HEK293 (cell line): Measurements from ENCODE around the gene DPY30.

ENCODE experiments used
- GLIS1 ChIP-seq: fragments of 450-650 bp; formaldehyde crosslinking; IDR thresholded peaks from 2 replicates; pipeline ENCODE4 v1.5.1; 2016; ENCODE audit warnings: missing biosample characterization, missing genetic modification characterization
- PRDM10 ChIP-seq: fragments of 450-650 bp; formaldehyde crosslinking; IDR thresholded peaks from 2 replicates; pipeline ENCODE4 v1.5.1; 2016; ENCODE audit warnings: missing biosample characterization, missing genetic modification characterization
- TSHZ1 ChIP-seq: fragments of 450-650 bp; formaldehyde crosslinking; IDR thresholded peaks from 2 replicates; pipeline ENCODE4 v1.5.1; 2016; ENCODE audit warnings: missing biosample characterization, missing genetic modification characterization, borderline replicate concordance
- ZBTB10 ChIP-seq: fragments of 450-650 bp; formaldehyde crosslinking; IDR thresholded peaks from 2 replicates; pipeline ENCODE4 v1.5.1; 2016; ENCODE audit warnings: missing biosample characterization, missing genetic modification characterization
- ZBTB11 ChIP-seq: fragments of 450-650 bp; formaldehyde crosslinking; conservative IDR thresholded peaks from 2 replicates; pipeline ENCODE4 v1.5.1; 2016; ENCODE audit warnings: low read depth, missing biosample characterization, missing genetic modification characterization
- ZBTB21 ChIP-seq: fragments of 450-650 bp; formaldehyde crosslinking; IDR thresholded peaks from 2 replicates; pipeline ENCODE4 v1.5.1; 2017; ENCODE audit warnings: missing biosample characterization, missing genetic modification characterization
- ZBTB26 ChIP-seq: fragments of 450-650 bp; formaldehyde crosslinking; optimal IDR thresholded peaks from 2 replicates; pipeline ENCODE3; 2016; ENCODE audit warnings: missing biosample characterization, mild to moderate bottlenecking, missing genetic modification characterization
- ZIC2 ChIP-seq: fragments of 450-650 bp; formaldehyde crosslinking; IDR thresholded peaks from 2 replicates; pipeline ENCODE4 v1.5.1; 2016; ENCODE audit warnings: missing biosample characterization, missing genetic modification characterization
- ZNF239 ChIP-seq: fragments of 450-650 bp; formaldehyde crosslinking; IDR thresholded peaks from 2 replicates; pipeline ENCODE4 v1.5.1; 2016; ENCODE audit warnings: missing biosample characterization, missing genetic modification characterization
- ZNF248 ChIP-seq: fragments of 450-650 bp; formaldehyde crosslinking; IDR thresholded peaks from 2 replicates; pipeline ENCODE4 v1.5.1; 2017; ENCODE audit warnings: missing biosample characterization, missing genetic modification characterization
- ZNF362 ChIP-seq: fragments of 450-650 bp; formaldehyde crosslinking; IDR thresholded peaks from 2 replicates; pipeline ENCODE4 v1.5.1; 2016; ENCODE audit warnings: missing biosample characterization, missing genetic modification characterization
- ZNF404 ChIP-seq: fragments of 450-650 bp; formaldehyde crosslinking; IDR thresholded peaks from 2 replicates; pipeline ENCODE4 v1.5.1; 2017; ENCODE audit warnings: missing biosample characterization, missing genetic modification characterization
- ZNF473 ChIP-seq: fragments of 450-650 bp; formaldehyde crosslinking; IDR thresholded peaks from 2 replicates; pipeline ENCODE4 v1.5.1; 2017; ENCODE audit warnings: missing biosample characterization, missing genetic modification characterization
- ZNF48 ChIP-seq: fragments of 450-650 bp; formaldehyde crosslinking; IDR thresholded peaks from 2 replicates; pipeline ENCODE4 v1.5.1; 2016; ENCODE audit warnings: missing biosample characterization, missing genetic modification characterization
- ZNF488 ChIP-seq: fragments of 450-650 bp; formaldehyde crosslinking; IDR thresholded peaks from 2 replicates; pipeline ENCODE4 v1.5.1; 2016; ENCODE audit warnings: missing biosample characterization, missing genetic modification characterization
- ZNF514 ChIP-seq: fragments of 450-650 bp; formaldehyde crosslinking; IDR thresholded peaks from 2 replicates; pipeline ENCODE4 v1.5.1; 2016; ENCODE audit warnings: missing biosample characterization, missing genetic modification characterization
- ZNF544 ChIP-seq: fragments of 450-650 bp; formaldehyde crosslinking; IDR thresholded peaks from 2 replicates; pipeline ENCODE4 v1.5.0; 2017; ENCODE audit warnings: missing biosample characterization, missing genetic modification characterization
- ZNF558 ChIP-seq: fragments of 450-650 bp; formaldehyde crosslinking; IDR thresholded peaks from 2 replicates; pipeline ENCODE4 v1.5.1; 2016; ENCODE audit warnings: missing biosample characterization, missing genetic modification characterization
- ZNF571 ChIP-seq: fragments of 450-650 bp; formaldehyde crosslinking; IDR thresholded peaks from 2 replicates; pipeline ENCODE4 v1.5.0; 2017; ENCODE audit warnings: missing biosample characterization, missing genetic modification characterization
- ZNF585B ChIP-seq: fragments of 450-650 bp; formaldehyde crosslinking; IDR thresholded peaks from 2 replicates; pipeline ENCODE4 v1.5.1; 2016; ENCODE audit warnings: missing biosample characterization, missing genetic modification characterization
- ZNF664 ChIP-seq: fragments of 450-650 bp; formaldehyde crosslinking; IDR thresholded peaks from 2 replicates; pipeline ENCODE4 v1.5.1; 2016; ENCODE audit warnings: missing biosample characterization, missing genetic modification characterization
- ZNF677 ChIP-seq: fragments of 450-650 bp; IDR thresholded peaks from 2 replicates; pipeline ENCODE4 v1.5.0; 2018; ENCODE audit warnings: missing biosample characterization, mild to moderate bottlenecking, missing genetic modification characterization, moderate library complexity
- ZSCAN16 ChIP-seq: fragments of 450-650 bp; formaldehyde crosslinking; IDR thresholded peaks from 2 replicates; pipeline ENCODE4 v1.5.1; 2016; ENCODE audit warnings: missing biosample characterization, missing genetic modification characterization

The DPY30 gene

GRCh38 chr2:32063310-32064020 is 23.9 kb upstream of the DPY30 start, which contains the start of gene SPAST (continued):
- TF ChIP-seq PRDM10 (tag by site-specific recombination) = peak; percentile 42; the same call in 1 of the 2 replicates
- TF ChIP-seq ZNF404 (tag by site-specific recombination) = no peak
- no peak for TF ChIP-seq TSHZ1 (tag by site-specific recombination)
- TF ChIP-seq ZNF571 (tag by site-specific recombination) = no peak
- peak; percentile 61 for TF ChIP-seq GLIS1 (tag by site-specific recombination)
- no peak for TF ChIP-seq ZIC2
- no peak for TF ChIP-seq ZNF677
- TF ChIP-seq ZNF585B (tag by site-specific recombination) = 0 out of 2 replicates have a peak, but pooled peaks have one; percentile 2
- TF ChIP-seq ZNF362 = 0 out of 2 replicates have a peak, but pooled peaks have one; percentile 57
- TF ChIP-seq ZBTB11 = peak; percentile 5; the same call in 1 of the 2 replicates
- TF ChIP-seq ZNF664 (tag by site-specific recombination) = no peak
- TF ChIP-seq ZNF544 = no peak
- no peak for TF ChIP-seq ZBTB10 (tag by site-specific recombination)
- no peak for TF ChIP-seq ZNF239 (tag by site-specific recombination)
- no peak for TF ChIP-seq ZNF514 (tag by site-specific recombination)
- no peak for TF ChIP-seq ZSCAN16 (tag by site-specific recombination)
- TF ChIP-seq ZNF473 (tag by site-specific recombination) = no peak
- TF ChIP-seq ZNF248 (tag by site-specific recombination) = no peak
- TF ChIP-seq ZBTB21 (tag by site-specific recombination) = no peak
- no peak for TF ChIP-seq ZNF488 (tag by site-specific recombination)
- TF ChIP-seq ZNF558 (tag by site-specific recombination) = no peak
- peak; percentile 96 for TF ChIP-seq ZBTB26 (tag by site-specific recombination)
- TF ChIP-seq ZNF48 (tag by site-specific recombination) = no peak
